Trophoblast cell (in vitro differentiated cells and primary cell): ENCODE measurements around the gene IMPDH2.
A peak's percentile ranks its signal among the peaks of the same experiment; 100 is the strongest.

Experiments used
- DNase-seq, 2 donors: peaks; one replicate each; pipeline ENCODE4 v3.0.0-alpha.2; 2016
- H2AFZ ChIP-seq: 2 replicates; pipeline ENCODE4 v1.6.1; 2013; ENCODE audit warnings: low read length, moderate library complexity, mild to moderate bottlenecking; ENCODE audit not compliant: insufficient read depth, poor library complexity
- H2AK5ac ChIP-seq: 2 replicates; pipeline ENCODE4 v1.6.1; 2013; ENCODE audit warnings: mild to moderate bottlenecking, low read length
- H2BK120ac ChIP-seq: 2 replicates; pipeline ENCODE4 v1.6.1; 2013; ENCODE audit warnings: low read length, mild to moderate bottlenecking, moderate library complexity; ENCODE audit not compliant: insufficient read depth, poor library complexity
- H2BK12ac ChIP-seq: 2 replicates; pipeline ENCODE4 v1.6.1; 2013; ENCODE audit warnings: mild to moderate bottlenecking, low read length, moderate library complexity
- H2BK5ac ChIP-seq: 2 replicates; pipeline ENCODE4 v1.6.1; 2013; ENCODE audit warnings: low read length, low read depth, moderate library complexity, mild to moderate bottlenecking; ENCODE audit not compliant: poor library complexity
- H3K14ac ChIP-seq: 2 replicates; pipeline ENCODE4 v1.6.1; 2013; ENCODE audit warnings: mild to moderate bottlenecking, low read length
- H3K18ac ChIP-seq: 2 replicates; pipeline ENCODE4 v1.6.1; 2013; ENCODE audit warnings: mild to moderate bottlenecking, low read length
- H3K23ac ChIP-seq: 2 replicates; pipeline ENCODE4 v1.6.1; 2013; ENCODE audit warnings: low read length
- H3K27ac ChIP-seq: 2 replicates; pipeline ENCODE4 v1.5.1; 2013; ENCODE audit warnings: low read depth, mild to moderate bottlenecking, inconsistent platforms, low read length, moderate library complexity
- H3K27me3 ChIP-seq: 2 replicates; pipeline ENCODE4 v1.6.1; 2013; ENCODE audit warnings: inconsistent platforms, mild to moderate bottlenecking, low read length, moderate library complexity; ENCODE audit not compliant: insufficient read depth
- H3K36me3 ChIP-seq, 2 experiments: 1 replicate in 1 of 2; 2 replicates in 1 of 2; pipeline ENCODE4 v1.6.1; 2013; ENCODE audit warnings: low read length in 2 of 2, mild to moderate bottlenecking in 2 of 2, moderate library complexity in 1 of 2; ENCODE audit not compliant: insufficient read depth in 2 of 2, control insufficient read depth in 1 of 2
- H3K4ac ChIP-seq: 2 replicates; pipeline ENCODE4 v1.6.1; 2013; ENCODE audit warnings: low read depth, mild to moderate bottlenecking, low read length, moderate library complexity
- H3K4me1 ChIP-seq, 2 experiments: 1 replicate in 1 of 2; 2 replicates in 1 of 2; pipeline ENCODE4 v1.6.1; 2013; ENCODE audit warnings: low read length in 2 of 2, mild to moderate bottlenecking in 2 of 2, moderate library complexity in 1 of 2; ENCODE audit not compliant: insufficient read depth in 2 of 2, control insufficient read depth in 1 of 2
- H3K4me2 ChIP-seq: 2 replicates; pipeline ENCODE4 v1.6.1; 2013; ENCODE audit warnings: inconsistent platforms, mild to moderate bottlenecking, low read length, moderate library complexity
- H3K4me3 ChIP-seq: 2 replicates; pipeline ENCODE4 v1.5.1; 2013; ENCODE audit warnings: mild to moderate bottlenecking, low read depth, low read length, inconsistent platforms
- H3K79me1 ChIP-seq: one replicate; pipeline ENCODE4 v1.6.1; 2013; ENCODE audit warnings: low read length
- H3K79me2 ChIP-seq: 2 replicates; pipeline ENCODE4 v1.6.1; 2013; ENCODE audit warnings: low read length, mild to moderate bottlenecking; ENCODE audit not compliant: control insufficient read depth, insufficient read depth, poor library complexity
- H3K9ac ChIP-seq: 2 replicates; pipeline ENCODE4 v1.6.1; 2013; ENCODE audit warnings: mild to moderate bottlenecking, low read length
- H3K9me3 ChIP-seq: 2 replicates; pipeline ENCODE4 v1.6.1; 2013; ENCODE audit warnings: low read depth, mild to moderate bottlenecking, control low read depth, inconsistent platforms, low read length; ENCODE audit not compliant: insufficient read depth
- H4K12ac ChIP-seq: 2 replicates; pipeline ENCODE4 v1.6.1; 2013; ENCODE audit warnings: low read depth, mild to moderate bottlenecking, low read length, moderate library complexity
- H4K8ac ChIP-seq: 2 replicates; pipeline ENCODE4 v1.6.1; 2013; ENCODE audit warnings: low read depth, mild to moderate bottlenecking, low read length, moderate library complexity
- H4K91ac ChIP-seq: one replicate; pipeline ENCODE4 v1.6.1; 2013; ENCODE audit warnings: low read depth, mild to moderate bottlenecking, low read length, moderate library complexity
- WGBS: extraction: QIAGEN DNeasy Blood & Tissue Kit; methylation state at CpG from one replicate; pipeline ENCODE4 v1.1.7; 2013; ENCODE audit warnings: missing lambda C conversion rate; ENCODE audit not compliant: insufficient read length, insufficient coverage; ENCODE audit errors: extremely low coverage; 5-methylcytosine and 5-hydroxymethylcytosine counted together

The IMPDH2 gene

DNA sequence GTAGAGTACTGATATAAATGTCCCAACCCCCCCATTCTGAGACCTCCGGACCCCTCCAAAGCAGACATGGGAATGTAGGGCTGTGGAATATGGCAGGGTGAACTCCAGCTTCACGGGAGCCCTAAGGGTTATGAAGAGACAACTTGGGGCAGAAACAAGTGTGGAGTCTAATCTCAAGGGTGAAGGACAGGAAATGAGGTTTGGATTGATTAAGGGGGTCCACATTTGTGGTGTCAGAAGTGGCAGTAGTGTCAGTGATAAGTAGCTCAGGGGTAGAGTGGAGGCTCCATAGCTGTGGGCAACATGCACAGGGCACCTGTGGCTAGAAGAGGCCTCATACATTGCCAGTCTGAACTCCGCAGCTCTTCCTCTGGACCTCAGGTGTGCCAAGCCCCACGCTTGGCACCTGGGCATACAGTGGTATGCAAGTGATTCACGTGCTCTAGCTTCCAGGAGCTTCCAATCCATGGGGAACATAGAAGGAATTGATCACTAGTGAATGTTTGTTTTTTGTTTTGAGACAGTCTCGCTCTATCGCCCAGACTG, 43.3 kb downstream of the IMPDH2 start:
- H3K4ac ChIP-seq: no peak overlapping the region
- WGBS: no CpG with 5 or more reads among the region's 7 CpGs
- H3K9ac ChIP-seq: peak overlapping the region; percentile 28
- peaks cover 11 to 13% of the 10 kb centered on the region in 2 experiments for H3K4me1 ChIP-seq
- H3K23ac ChIP-seq: no peak overlapping the region
- H2AK5ac ChIP-seq: no peak overlapping the region
- no peak overlapping the region for H4K91ac ChIP-seq
- no peak overlapping the region for H2BK5ac ChIP-seq
- no peak overlapping the region for H3K14ac ChIP-seq
- no peak overlapping the region for H4K8ac ChIP-seq
- no peak for DNase-seq
- no peak overlapping the region for H3K4me2 ChIP-seq
- H2BK12ac ChIP-seq: no peak overlapping the region
- H2BK120ac ChIP-seq: no peak overlapping the region
- H3K18ac ChIP-seq: no peak overlapping the region
- no peaks in the 10 kb centered on the region for H3K9me3 ChIP-seq
- H3K27ac ChIP-seq: no peak overlapping the region
- peaks cover 24 to 34% of the 10 kb centered on the region in 2 experiments for H3K36me3 ChIP-seq
- H3K79me1 ChIP-seq: peaks cover 10% of the 10 kb centered on the region
- H3K27me3 ChIP-seq: no peaks in the 10 kb centered on the region
- no peak overlapping the region for H4K12ac ChIP-seq
- H3K79me2 ChIP-seq: peaks cover 3% of the 10 kb centered on the region
- H3K4me3 ChIP-seq: no peak overlapping the region
- no peak overlapping the region for H2AFZ ChIP-seq

DNA sequence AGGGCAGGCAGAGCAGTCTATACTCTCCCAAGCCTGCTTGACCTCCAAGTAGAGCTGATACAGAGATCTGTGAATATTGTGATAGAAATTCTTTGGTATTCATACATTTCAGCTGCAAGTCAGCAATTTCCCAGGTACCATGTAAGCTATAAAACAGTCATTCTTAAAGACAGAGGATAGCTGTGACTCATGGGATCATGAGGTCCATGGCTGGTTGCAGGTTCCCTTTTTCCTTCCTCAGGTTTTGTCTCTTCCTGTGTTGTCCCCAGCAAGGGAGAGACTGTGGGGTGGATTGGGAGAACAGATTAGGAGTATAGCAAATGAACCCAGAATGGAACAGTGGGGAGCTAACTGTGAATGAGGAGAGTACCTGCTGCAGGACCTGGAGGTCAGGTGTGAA, 44.5 kb downstream of the IMPDH2 start:
- Histone ChIP-seq H3K4me3 (no peak overlapping the region), H4K12ac (no peak overlapping the region), H2BK120ac (no peak overlapping the region), H2BK5ac (no peak overlapping the region), H2AFZ (no peak overlapping the region), H3K9ac (no peak overlapping the region), H3K4me2 (no peak overlapping the region), H3K4ac (no peak overlapping the region), H3K9me3 (no peaks in the 10 kb centered on the region), H3K79me1 (peaks cover 4% of the 10 kb centered on the region), H3K79me2 (no peaks in the 10 kb centered on the region), H4K8ac (no peak overlapping the region), H2AK5ac (no peak overlapping the region), H3K14ac (no peak overlapping the region), H2BK12ac (no peak overlapping the region), H3K27me3 (no peaks in the 10 kb centered on the region), H3K23ac (no peak overlapping the region), H3K27ac (no peak overlapping the region), H3K4me1 (peaks cover 6 to 7% of the 10 kb centered on the region in 2 experiments), H4K91ac (no peak overlapping the region), H3K18ac (no peak overlapping the region), H3K36me3 (peaks cover 32 to 43% of the 10 kb centered on the region in 2 experiments)
- no peak for DNase-seq

DNA sequence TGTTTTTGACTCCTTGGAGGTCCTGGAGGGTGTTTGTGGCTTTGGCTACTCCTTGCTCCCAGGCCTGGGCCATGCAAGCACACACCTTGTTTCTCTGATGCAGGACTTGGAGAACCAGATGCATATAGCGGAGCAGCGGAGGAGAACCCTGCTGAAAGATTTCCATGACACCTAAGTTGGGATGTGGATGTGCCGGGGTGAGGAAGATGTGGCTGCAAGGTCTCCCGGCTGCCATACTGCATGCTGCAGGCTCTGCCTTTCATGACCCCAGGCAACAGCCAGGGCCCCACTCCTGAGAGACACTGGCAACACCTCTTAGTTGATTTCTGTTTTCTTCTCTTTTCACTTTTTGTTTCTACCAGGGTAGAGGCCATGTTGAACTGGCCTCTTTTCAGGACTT, 46.1 kb downstream of the IMPDH2 start:
- H3K4ac ChIP-seq: no peak overlapping the region
- H3K18ac ChIP-seq: no peak overlapping the region
- DNase-seq: no peak
- no peak overlapping the region for H3K4me2 ChIP-seq
- H3K9me3 ChIP-seq: no peaks in the 10 kb centered on the region
- H4K8ac ChIP-seq: no peak overlapping the region
- H4K91ac ChIP-seq: no peak overlapping the region
- no peak overlapping the region for H2BK5ac ChIP-seq
- H2AFZ ChIP-seq: no peak overlapping the region
- no peak overlapping the region for H3K14ac ChIP-seq
- H3K4me1 ChIP-seq: peaks cover 0 to 2% of the 10 kb centered on the region in 2 experiments
- H3K27ac ChIP-seq: no peak overlapping the region
- no peak overlapping the region for H2BK12ac ChIP-seq
- no peak overlapping the region for H3K23ac ChIP-seq
- no peak overlapping the region for H3K9ac ChIP-seq
- peaks cover 37 to 54% of the 10 kb centered on the region in 2 experiments for H3K36me3 ChIP-seq
- no peak overlapping the region for H2BK120ac ChIP-seq
- no peaks in the 10 kb centered on the region for H3K27me3 ChIP-seq
- no peak overlapping the region for H4K12ac ChIP-seq
- H3K79me1 ChIP-seq: no peaks in the 10 kb centered on the region
- H3K79me2 ChIP-seq: no peaks in the 10 kb centered on the region
- H3K4me3 ChIP-seq: peak overlapping the region; percentile 30
- no CpG with 5 or more reads among the region's 4 CpGs for WGBS
- H2AK5ac ChIP-seq: no peak overlapping the region

DNA sequence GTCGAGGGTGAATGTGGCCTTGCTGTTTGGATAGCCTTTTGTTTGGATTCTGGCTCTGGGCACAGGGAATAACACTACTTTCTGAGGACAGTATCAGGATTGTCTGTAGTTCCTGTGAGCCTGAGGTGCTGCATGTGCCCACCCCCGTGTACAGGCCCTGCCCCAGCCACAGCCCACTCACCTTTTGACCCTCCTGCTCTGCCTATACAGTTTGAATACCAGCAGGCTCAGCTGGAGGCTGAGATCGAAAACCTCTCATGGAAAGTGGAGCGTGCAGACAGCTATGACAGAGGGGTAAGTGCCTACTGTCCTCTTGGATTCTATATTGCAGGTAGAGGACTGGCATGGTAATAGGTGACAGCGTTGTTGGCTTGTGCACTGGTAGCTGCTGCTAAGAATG, 46.5 kb downstream of the IMPDH2 start:
- Histone ChIP-seq H3K36me3 (peaks cover 37 to 54% of the 10 kb centered on the region in 2 experiments), H3K4ac (no peak overlapping the region)

More for the DNA sequence above, 46.5 kb downstream of the IMPDH2 start:
- no peak overlapping the region for H3K27ac ChIP-seq
- no peak overlapping the region for H2BK12ac ChIP-seq
- DNase-seq: no peak
- H3K9ac ChIP-seq: no peak overlapping the region
- H3K23ac ChIP-seq: no peak overlapping the region
- no peaks in the 10 kb centered on the region for H3K79me2 ChIP-seq
- H3K4me3 ChIP-seq: peak overlapping the region; percentile 30
- H4K91ac ChIP-seq: no peak overlapping the region
- no peak overlapping the region for H2BK120ac ChIP-seq
- H3K27me3 ChIP-seq: no peaks in the 10 kb centered on the region
- no peak overlapping the region for H4K8ac ChIP-seq
- no peaks in the 10 kb centered on the region for H3K79me1 ChIP-seq
- H3K18ac ChIP-seq: no peak overlapping the region
- H2AFZ ChIP-seq: no peak overlapping the region
- H3K9me3 ChIP-seq: no peaks in the 10 kb centered on the region
- H3K14ac ChIP-seq: no peak overlapping the region
- H2BK5ac ChIP-seq: no peak overlapping the region
- H3K4me2 ChIP-seq: no peak overlapping the region
- no peak overlapping the region for H4K12ac ChIP-seq
- H3K4me1 ChIP-seq: peaks cover 0 to 2% of the 10 kb centered on the region in 2 experiments
- no CpG with 5 or more reads among the region's 5 CpGs for WGBS
- H2AK5ac ChIP-seq: no peak overlapping the region
